GM18519 (cell line): Measurements from ENCODE around the gene ERICH3.

Experiments
- ATAC-seq: cut with Tn5 transposase; IDR thresholded peaks from one replicate; pipeline ENCODE4 v1.9.1; 2021; ENCODE audit warnings: mild to moderate bottlenecking, moderate library complexity; ENCODE audit not compliant: unreplicated experiment, low FRiP score

ERICH3 gene, protein sequence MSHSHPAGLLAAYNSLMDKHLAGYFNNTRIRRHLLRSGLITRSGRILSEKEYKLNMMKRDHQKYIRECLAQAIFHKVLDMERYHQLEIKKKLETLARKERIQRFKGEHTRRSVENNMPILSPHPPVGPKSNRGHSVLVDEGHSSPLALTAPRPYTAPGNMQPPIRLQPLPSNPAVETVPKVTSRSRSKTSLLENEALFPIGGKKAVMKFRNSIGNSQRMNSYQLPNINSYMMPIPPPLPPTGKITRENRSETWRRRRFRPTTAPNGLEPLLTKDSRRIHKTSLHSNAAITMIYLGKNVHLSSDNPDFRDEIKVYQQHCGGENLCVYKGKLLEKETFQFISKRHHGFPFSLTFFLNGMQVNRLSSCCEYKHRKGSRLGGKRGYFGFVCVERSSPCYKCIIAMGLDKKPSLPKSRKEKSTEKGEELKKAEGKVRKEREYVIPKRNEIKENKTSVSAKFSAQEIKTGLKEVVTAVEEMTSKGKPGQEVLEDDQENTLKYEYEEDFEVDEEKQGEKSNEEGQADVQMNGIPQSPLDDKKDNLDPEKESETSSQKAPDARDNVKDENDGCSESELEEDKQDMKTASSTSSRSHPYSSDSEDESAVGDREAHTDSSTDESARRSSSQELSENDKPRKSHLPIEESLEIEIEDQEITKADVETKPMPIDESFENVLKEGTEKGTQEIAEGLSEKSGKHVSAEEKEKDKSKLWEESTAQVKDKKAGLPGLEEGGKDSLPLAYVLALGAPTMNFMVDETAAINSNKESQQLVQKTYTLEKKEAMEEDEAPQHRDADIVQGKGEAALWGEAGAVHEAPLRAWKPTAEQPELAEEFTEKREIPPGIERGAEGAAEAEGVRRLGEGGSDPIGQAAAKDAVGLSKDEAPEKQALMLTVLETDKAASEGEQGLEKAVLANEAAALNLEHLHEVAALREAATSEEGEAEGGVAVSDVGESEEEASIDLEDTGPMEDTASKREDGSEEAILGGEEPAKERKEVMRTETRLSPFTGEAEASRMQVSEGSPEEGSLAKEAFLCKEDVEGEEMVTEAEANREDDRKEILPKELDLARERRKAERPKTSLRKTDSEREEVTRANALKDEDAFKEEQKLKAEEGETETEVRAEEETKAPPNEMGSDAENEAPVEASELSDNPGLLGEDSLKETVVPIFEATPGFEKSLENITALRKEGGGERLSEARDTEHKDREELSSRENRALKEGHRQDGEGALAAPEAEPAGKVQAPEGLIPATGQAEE (N-terminal part only)

DNA sequence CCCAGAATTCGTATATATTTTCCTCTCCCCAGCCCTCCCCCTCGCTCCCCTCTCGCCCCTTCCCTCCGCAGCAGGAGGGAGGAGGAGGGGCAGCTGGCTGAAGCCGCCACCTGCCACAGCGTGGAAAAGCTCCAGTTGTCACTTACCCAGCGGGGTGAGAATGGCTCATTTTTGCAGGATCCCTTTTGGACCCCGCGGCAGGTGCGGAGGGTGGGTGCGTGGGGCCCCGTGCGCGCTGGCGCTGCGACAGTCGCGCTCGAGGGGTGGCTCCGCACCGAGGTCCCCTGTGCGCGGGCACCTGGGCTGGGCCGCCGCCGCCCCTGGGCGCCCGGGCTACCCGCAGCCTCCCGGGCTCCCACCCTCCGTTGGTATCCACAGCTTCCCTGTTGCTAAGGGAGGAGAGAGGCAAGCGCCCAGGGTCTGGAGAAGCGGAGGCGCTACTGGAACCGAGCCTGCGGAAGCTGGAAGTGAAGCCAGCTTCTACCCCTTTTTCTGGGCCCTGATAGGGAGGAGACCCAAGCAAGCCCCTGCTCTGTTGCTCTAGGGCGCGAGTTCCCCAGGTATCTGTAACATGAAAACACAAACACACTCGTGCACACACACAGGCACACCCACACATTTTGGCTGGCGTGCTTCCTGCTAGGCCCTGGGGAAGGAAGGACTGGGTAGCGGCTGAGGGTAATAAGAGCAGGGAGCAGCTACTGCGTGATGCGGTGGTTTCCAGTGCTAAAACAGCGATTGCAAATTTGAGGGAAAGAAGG is at the start of gene ERICH3:
Gene ERICH3 (minus strand): TSS at position 442 of the 761 bp plus-strand sequence. CDS start 273 bp downstream, at position 169.
- no peak for ATAC-seq

DNA sequence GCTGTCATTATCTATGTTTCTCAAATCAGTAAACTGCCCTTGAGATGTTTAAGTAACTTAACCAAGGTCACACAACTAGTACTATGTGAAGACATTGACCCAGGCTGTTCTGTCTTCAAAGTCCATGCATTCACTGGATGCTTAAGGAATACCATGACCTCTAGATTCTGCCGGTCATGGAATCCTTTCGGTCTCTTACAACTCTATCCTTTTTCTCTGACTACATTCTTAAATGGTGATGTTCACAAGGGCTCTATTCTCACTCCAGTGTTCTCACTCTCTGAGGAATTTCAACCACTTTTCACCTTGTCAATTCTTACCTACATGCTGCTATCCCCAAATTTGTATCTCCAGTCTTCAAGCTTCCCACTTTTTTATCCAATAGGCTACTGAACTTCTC is 44.0 kb upstream of the ERICH3 start:
- ATAC-seq, result no peak

DNA sequence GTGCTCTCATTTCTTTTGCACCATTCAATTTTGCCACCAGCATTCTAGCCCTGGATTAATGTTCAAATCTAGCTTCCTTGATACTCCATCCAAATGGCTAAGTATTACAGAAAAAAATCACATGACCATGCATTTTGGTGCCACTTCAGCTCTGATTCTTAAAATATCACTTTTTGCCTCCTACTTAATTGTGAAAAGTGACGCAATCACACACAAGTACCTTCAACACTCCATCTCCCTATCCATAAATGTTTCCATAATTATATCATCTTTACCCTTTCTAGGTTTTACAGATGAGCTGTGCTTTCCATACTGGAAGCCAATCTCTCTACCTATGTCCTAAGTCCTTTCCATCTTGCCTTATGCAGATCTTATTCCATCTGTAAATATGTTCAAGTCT is 43.2 kb upstream of the ERICH3 start:
- no peak for ATAC-seq

DNA sequence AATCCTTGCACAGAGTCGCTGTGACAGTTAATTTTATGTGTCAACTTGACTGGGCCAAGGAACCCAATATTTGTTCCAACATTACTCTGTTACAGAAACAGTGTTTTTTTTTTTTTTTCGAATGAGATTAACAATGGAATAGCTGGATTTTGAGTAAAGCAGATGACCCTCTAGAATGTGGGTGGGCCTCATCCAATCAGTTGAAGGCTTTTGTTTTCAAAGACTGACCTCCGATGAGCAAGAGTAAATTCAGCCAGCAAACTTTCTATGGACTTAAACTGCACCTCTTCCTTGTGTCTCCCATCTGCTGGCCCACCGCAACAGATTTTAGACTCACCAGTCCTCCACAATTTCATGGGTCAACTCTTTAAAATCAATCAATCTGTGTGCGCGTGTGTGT is 42.2 kb upstream of the ERICH3 start:
- ATAC-seq, result no peak

DNA sequence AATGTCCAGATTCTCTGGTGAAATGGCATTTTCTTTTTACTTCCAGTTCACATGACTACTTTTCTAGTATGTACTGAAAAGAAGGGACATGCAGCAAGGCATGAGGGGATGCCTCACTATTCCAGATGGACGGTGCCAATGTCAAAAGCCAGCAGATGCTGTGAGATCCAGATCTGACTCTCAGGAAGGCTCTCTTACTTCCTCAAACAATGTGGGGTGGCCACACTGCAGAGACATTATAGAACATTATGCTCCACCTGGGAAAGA is 41.6 kb upstream of the ERICH3 start:
- ATAC-seq, result no peak

DNA sequence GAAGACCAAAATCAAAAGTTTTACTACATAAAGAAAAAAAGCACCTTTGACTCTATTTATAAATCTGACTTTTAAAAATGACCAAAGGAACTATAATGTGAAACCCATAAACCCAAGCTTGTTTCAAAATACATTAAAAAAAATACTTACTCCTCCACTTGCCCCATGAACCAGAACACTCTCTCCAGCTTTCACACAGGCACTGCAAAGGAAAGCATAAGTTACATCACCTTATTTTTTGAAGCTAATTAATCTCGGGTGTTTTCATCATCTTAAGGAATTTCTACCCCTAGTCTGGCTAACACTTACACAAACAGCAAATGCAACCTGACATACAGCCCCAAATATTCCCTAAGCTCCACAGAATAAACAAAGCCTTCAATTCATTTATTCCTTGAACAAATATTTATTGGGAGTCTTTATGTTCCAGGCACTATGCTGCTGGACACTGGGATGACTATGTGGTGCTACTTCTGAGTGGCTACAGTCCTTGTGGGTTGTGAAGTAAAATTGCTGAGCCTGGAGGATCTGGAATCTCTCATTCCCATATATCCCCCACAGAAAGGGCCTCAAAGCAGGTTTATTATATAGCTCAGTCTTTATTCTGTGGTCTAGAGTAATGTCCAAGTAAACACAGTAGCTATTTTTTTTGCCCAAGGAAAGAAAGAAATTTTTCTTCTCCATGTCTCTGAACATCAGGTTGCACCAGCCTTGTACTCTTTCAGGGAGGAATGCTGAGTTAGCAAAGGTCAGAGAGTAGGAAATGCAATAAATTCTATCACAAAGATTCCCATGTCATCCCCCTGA is 41.0 kb upstream of the ERICH3 start:
- ATAC-seq, result peak; percentile 54

DNA sequence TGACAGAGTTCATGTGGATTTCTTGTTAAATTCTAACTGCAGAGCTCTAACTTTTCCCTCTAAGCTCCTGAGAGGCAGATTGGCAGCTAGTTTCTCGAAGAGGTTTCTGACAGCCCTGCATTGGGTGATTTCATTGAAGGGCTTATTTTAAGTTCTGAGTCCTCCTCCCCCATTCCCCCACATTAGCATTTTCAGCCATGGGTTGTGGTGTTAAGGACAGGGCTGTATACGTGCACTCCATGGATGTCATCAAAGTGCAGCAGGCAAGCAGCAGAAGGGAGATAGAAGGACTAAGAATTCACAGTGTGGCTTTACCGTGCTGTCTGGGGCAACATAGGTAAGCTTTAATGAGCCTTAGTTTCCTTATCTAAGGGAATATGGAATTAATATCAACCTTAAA is 40.3 kb upstream of the ERICH3 start:
- no peak for ATAC-seq

DNA sequence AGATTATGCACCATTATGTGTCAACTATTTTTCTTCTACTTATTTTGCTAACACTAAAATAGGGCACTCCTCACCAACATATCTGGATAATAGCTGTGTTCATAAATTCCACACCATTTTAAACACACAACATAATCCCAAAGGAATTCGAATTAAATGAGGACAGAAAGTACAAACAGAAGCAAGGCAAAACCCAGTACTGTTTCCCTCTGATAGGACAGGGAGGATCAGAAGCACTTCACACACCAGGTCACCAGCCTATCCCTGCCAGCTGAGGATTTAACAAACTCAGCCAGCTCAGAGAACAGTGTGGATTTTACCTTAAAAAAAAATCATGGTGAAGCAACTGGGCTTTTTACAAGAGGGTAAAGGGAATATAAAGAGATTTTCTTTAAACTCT is 39.3 kb upstream of the ERICH3 start:
- ATAC-seq, result no peak

DNA sequence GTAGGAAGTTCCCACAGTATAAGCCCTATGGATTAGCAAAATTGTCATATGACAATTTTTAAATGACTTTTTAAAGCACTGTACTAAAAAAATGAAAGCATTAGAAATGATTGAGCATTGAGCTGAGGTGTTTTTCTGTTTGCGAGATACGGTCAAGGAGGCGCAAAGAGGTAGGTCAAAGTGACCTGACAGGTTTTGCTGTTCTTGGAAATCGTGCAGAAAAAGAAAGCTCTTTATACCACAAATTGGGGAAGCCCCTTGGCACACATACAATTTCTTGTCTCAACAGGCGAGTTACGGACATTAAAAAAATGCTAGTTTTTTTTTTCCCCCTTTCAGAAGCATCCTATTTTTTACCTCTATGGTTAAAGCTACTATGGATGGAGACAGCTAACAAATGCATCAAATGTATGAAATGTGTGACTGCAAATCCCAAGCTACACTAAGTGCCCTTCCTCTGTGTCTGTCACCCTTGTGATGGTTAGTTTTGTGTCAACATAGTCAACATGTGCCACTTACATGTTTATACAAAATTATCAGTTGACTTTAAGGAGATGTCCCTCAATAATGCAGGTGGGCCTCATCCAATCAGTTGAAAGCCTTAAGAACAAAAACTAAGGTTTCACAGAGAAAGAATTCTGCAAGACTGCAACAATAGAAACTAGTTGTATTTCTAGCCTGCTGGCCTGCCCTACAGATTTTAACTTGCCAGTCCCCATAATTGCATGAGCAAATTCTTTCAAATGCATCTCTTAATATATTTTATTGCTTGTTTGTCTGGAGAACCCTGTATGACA is 30.0 kb upstream of the ERICH3 start:
- no peak for ATAC-seq

DNA sequence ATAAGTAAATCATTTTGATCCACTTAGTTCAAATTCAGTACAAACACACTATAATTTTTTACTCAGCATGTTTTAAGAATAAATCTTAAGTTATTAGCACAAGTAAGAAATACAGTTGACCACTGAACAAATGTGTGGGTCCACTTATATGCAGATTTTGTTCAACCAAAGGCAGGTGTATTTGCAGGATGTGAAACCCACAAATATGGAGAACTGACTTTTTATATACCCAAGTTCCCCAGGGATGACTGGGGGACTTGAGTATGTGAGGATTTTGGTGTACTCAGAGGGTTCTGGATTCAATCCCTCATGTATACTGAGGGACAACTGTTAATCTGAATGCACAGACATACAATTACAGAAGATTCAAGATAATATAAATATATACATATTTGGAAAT is 25.7 kb upstream of the ERICH3 start:
- ATAC-seq, result no peak

DNA sequence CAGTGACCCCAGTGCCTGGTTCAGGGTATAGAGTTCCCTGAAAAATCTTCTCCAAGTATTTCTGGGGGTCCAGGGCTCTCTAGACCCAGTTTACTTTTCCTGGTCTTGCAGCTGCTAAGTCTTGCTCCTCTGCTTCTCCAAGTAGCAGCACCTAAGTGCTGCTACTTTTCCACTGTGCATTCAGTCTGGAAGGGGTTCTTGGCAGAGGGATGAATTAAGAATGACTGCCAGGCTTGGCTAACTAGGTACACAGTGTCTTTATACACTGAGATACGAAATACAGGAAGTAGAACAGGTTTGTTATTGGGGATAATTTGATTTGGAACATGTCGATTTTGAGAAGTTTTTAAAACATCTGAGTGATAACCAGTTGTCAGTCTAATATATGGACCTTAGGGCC is 24.2 kb upstream of the ERICH3 start:
- no peak for ATAC-seq

DNA sequence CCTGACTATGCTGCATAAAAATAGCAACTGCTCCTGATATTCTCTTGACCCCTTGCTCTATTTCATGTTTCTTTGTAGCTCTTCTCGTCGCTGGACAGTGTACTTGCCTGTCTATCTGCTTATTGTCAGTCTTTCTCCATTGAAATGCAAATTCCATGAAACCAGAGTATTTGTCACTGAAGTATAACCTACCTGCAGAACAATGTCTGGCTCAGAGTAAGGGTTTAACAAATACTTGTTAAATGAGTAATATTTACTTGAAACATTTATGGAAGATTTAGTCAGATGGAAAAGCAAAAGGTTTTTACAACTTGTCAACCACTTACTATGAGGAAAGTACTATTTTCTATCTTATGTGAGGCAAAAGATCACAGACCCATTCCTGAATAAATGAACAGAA is 19.9 kb upstream of the ERICH3 start:
- ATAC-seq, result no peak

DNA sequence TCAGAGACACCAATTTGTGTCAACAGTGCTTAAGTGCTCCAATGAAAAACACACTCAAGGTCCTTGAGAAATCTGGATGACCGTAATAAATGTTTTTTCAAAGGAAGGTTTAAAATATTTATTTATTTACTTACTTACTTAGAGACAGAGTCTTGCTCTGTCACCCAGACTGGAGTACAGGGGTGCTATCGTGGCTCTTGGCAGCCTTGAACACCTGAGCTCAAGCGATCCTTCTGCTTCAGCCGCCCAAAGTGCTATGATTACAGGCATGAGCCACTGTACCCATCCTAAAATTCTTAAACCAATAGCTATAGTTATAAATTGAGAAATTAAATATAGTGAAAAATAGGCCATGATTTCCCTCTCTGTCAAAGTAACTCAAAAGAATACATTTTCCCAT is 17.3 kb upstream of the ERICH3 start:
- ATAC-seq, result no peak

DNA sequence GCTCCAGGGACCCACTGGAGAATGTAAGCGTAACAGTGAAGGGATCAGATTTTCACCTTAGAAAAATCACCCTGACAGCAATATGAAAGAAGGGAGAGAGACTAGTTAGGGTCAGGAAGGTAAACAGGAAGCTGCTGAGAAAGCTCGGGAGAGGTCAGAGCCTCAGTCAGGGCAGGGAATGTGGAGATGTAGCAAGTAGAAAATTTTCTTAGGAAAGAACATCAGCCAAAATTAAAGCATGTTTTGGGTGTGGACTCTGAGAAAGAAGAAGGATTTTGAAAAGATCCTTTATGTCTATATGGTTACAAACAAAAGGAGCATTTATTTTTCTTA is 16.7 kb upstream of the ERICH3 start:
- ATAC-seq, result no peak

DNA sequence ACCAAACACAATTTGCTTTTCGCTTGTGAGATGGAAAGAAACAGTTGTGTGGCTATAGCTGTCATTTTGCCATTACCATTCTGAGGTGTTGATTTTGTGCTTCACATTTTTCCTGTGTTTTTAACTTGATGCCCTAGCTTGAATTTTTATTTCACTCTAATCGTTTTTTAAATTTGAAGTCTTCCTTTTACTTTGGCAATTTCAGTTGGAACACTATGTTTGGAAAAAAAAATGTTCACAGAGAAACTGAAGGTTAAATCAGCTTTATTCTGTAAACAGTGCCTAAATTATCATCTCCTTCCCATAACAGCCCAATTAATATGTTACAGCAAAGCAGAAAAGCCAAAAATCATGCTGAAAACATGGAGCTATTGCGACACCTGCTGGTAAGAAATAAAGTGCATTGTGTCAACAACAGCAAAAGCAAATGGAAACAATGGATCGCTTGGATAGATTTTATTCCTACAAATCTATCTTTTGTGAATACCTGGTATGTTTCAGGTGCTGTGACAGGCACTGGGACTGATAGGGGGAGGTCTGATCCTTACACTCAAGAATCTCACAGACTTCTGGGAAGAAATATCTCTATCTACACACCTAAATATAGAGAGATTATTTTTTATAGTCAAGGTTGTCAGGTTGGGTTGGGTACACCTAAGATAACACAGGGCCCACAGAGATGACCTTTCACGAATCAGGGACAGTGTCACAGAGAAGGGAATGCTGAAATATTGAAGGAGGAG is 16.2 kb upstream of the ERICH3 start:
- peak; percentile 75 for ATAC-seq

DNA sequence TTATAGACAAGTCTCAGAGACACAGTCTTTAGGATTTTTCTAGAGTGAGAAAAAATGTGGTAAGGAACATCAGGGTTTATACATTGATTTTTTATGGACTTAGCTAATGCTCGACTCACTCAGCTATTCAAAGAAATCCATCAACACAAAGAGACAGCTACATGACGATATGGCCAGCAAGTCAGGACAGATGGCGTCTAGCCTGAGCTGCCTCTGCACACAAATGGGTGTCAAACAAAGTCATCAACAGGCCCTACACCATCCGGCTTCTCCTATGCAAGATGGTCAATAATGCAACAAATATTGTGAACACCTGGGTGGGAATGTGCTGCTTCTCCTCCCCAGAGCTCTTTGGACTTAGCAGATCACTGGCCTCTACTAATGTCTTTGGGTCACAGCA is 13.3 kb upstream of the ERICH3 start:
- no peak for ATAC-seq

DNA sequence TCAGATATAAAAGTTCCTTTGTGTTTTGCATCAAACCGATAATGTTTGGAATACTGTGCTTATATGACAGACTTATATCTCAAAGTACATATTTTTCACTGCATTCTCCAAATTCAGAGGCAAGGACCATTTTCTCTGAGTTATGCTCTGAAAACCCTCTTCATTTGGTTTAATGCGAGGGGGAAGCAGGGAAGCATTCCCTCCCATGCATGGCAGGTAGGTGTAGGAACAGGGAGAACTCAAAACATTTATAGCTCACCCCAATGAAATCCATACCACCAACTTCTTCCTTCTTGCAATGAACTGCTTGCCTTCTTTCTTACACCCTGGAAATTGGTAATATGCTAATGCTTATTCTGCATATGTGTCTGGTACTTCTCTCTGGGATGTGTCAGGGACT is 10.7 kb upstream of the ERICH3 start:
- ATAC-seq, result no peak

DNA sequence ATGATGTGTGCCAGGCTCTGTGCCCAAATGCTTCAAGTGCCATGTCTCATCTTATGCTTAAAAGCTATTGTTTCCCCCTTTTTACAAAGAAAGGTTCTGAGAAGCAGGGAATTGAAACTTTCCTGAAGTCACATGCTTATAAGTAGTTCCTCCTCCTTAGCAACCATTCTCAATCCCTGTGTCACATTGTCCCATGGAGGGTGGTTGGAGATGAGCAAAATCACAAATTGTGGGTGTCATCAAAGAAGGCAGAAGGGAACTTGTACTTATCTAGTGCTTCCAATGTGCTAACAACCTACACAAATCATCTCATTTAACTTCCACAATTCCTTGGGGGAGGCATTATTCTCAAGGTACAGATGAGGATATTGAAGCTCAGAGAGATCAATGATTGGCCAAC is 10.1 kb upstream of the ERICH3 start:
- no peak for ATAC-seq
